ENCODE data around the gene SEMA3E. TPM values are rescaled to one million over a fixed set of nuclear protein-coding genes. Genes with fewer than 3 reads are reported as not detected.

Gene SEMA3E
- total RNA-seq, 4 donors from 2014 or later, result 22.1 to 42.6 (median 25.0) TPM

- 57 to 78% methylated on average over 3 of the region's 3 CpGs for WGBS, 2 donors (ENCODE audit: low coverage in 1 of 2)
- Histone ChIP-seq H3K27ac (no peak overlapping the region), H3K4me1 (no peaks in the 10 kb centered on the region), H3K9me3 (peaks cover 0 to 7% (median 0%) of the 10 kb centered on the region in 3 donors), H3K27me3 (no peaks in the 10 kb centered on the region), H3K4me3 (no peak overlapping the region), H3K36me3 (no peaks in the 10 kb centered on the region)
- TF ChIP-seq CTCF (IDR thresholded peaks at IDR 0.05) (no peak), EP300 (IDR thresholded peaks at IDR 0.05) (no peak), POLR2A (IDR thresholded peaks at IDR 0.05) (no peak), POLR2AphosphoS5 (IDR thresholded peaks at IDR 0.05) (no peak)
- no peak for ATAC-seq
These were observed 293.8 kb downstream of the SEMA3E start for GRCh38 chr7:83355143-83355542.

GRCh38 chr7:83347945-83348444 is 300.9 kb downstream of the SEMA3E start:
- peaks cover 0 to 14% (median 0%) of the 10 kb centered on the region in 3 donors for H3K9me3 ChIP-seq
- no peak overlapping the region for H3K4me3 ChIP-seq
- H3K4me1 ChIP-seq, result no peaks in the 10 kb centered on the region
- no peaks in the 10 kb centered on the region for H3K36me3 ChIP-seq
- TF ChIP-seq EP300 (IDR thresholded peaks at IDR 0.05) (no peak), POLR2AphosphoS5 (IDR thresholded peaks at IDR 0.05) (no peak), CTCF (IDR thresholded peaks at IDR 0.05) (no peak)
- no peak overlapping the region for H3K27ac ChIP-seq
- ATAC-seq, result no peak
- H3K27me3 ChIP-seq, result no peaks in the 10 kb centered on the region
- 34 to 37% methylated on average over 5 of the region's 5 CpGs for WGBS, 2 donors (ENCODE audit: low coverage in 1 of 2)

DNA sequence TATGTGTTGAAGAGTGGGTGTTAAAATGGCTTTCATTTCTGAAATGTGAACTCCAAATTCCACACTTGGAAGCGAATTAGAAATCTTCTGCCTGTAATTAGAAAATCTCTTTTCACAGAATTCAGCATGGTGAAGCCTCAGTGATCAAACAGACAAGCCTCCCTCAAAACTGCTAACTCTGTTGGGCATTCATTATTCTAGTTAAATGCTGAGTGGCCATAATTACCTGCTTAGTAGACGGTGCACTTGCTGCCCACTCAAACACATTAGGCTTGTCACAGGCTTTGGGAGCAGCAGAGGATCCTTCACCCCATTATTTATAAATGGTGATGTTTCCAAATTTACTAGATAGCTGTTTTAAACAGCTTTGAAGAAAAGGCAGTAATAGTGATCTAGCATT is 309.0 kb downstream of the SEMA3E start:
- Histone ChIP-seq H3K27ac (no peak overlapping the region), H3K36me3 (no peaks in the 10 kb centered on the region), H3K9me3 (peaks cover 0 to 7% (median 0%) of the 10 kb centered on the region in 3 donors), H3K4me3 (no peak overlapping the region), H3K27me3 (no peaks in the 10 kb centered on the region), H3K4me1 (no peaks in the 10 kb centered on the region)
- 56 to 68% methylated on average over 2 of the region's 2 CpGs for WGBS, 2 donors (ENCODE audit: low coverage in 1 of 2)
- no peak for TF ChIP-seq EP300 (IDR thresholded peaks at IDR 0.05)
- TF ChIP-seq CTCF (IDR thresholded peaks at IDR 0.05), result no peak
- no peak for TF ChIP-seq POLR2AphosphoS5 (IDR thresholded peaks at IDR 0.05)
- no peak for TF ChIP-seq POLR2A (IDR thresholded peaks at IDR 0.05)
- no peak for ATAC-seq

GRCh38 chr7:83338277-83338950 is 310.5 kb downstream of the SEMA3E start:
- Histone ChIP-seq H3K36me3 (no peaks in the 10 kb centered on the region), H3K27me3 (no peaks in the 10 kb centered on the region), H3K4me3 (no peak overlapping the region), H3K27ac (no peak overlapping the region), H3K9me3 (peaks cover 0 to 6% (median 0%) of the 10 kb centered on the region in 3 donors), H3K4me1 (no peaks in the 10 kb centered on the region)
- no peak for ATAC-seq
- no peak for TF ChIP-seq POLR2A (IDR thresholded peaks at IDR 0.05)
- WGBS, 2 donors (ENCODE audit: low coverage in 1 of 2), result 77 to 100% methylated on average over 1 to 4 of the region's 4 CpGs

DNA sequence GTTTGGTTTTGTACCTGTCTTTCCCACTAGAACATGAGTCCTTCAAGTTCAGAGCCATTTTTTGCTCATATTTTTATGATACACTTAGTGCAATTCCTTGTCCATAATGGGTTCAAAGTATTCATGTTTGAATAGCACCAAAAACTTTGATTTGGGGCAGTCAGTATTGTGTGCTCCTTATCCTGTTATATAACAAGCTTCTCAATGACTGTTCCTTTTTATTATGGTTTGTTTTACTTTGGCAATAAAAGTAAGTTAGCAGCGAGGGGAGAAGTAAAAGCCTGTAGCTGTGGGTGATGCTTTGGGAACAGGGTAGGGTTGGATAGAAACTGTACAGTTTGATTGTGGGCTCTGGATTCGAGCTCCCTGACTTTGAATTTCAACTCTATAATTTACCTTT is 311.9 kb downstream of the SEMA3E start:
- Histone ChIP-seq H3K9me3 (no peaks in the 10 kb centered on the region), H3K27ac (no peak overlapping the region), H3K36me3 (no peaks in the 10 kb centered on the region), H3K4me3 (no peak overlapping the region), H3K4me1 (no peaks in the 10 kb centered on the region), H3K27me3 (no peaks in the 10 kb centered on the region)
- TF ChIP-seq POLR2AphosphoS5 (IDR thresholded peaks at IDR 0.05), result no peak
- ATAC-seq, result no peak
- WGBS, 2 donors (ENCODE audit: low coverage in 1 of 2), result 52 to 78% methylated on average over 2 of the region's 2 CpGs

- 71 to 75% methylated on average over 1 to 2 of the region's 2 CpGs for WGBS, 2 donors (ENCODE audit: low coverage in 1 of 2)
- Histone ChIP-seq H3K27me3 (no peaks in the 10 kb centered on the region), H3K4me1 (no peaks in the 10 kb centered on the region), H3K36me3 (no peaks in the 10 kb centered on the region), H3K9me3 (no peaks in the 10 kb centered on the region), H3K4me3 (no peak overlapping the region), H3K27ac (no peak overlapping the region)
- no peak for ATAC-seq
- TF ChIP-seq POLR2A (IDR thresholded peaks at IDR 0.05) (no peak), EP300 (IDR thresholded peaks at IDR 0.05) (no peak), POLR2AphosphoS5 (IDR thresholded peaks at IDR 0.05) (no peak), CTCF (IDR thresholded peaks at IDR 0.05) (no peak)
These were observed 322.7 kb downstream of the SEMA3E start for GRCh38 chr7:83326223-83326622.
